HG03060 (cell line): ENCODE results near the gene SEMA3C.

Experiments
- ATAC-seq: cut with Tn5 transposase; IDR thresholded peaks from one replicate; pipeline ENCODE4 v1.9.1; 2021; ENCODE audit warnings: low read depth, moderate number of reproducible peaks; ENCODE audit not compliant: unreplicated experiment

The SEMA3C gene

GRCh38 chr7:80918909-80919721, at the start of gene SEMA3C:
Gene SEMA3C, minus strand, starts transcription at chr7:80919051. Its CDS starts 2,270 bp downstream, at chr7:80916781.
- no peak for ATAC-seq

- ATAC-seq = no peak
Measured at GRCh38 chr7:80968606-80969005, 49.8 kb upstream of the SEMA3C start.

- no peak for ATAC-seq
Measured at GRCh38 chr7:80967917-80968297, 49.1 kb upstream of the SEMA3C start.

GRCh38 chr7:80967071-80967916, 48.4 kb upstream of the SEMA3C start:
- ATAC-seq = no peak

- no peak for ATAC-seq
Measured at GRCh38 chr7:80960244-80960795, 41.5 kb upstream of the SEMA3C start.

- ATAC-seq = no peak
Measured at GRCh38 chr7:80957226-80957777, 38.5 kb upstream of the SEMA3C start.

DNA sequence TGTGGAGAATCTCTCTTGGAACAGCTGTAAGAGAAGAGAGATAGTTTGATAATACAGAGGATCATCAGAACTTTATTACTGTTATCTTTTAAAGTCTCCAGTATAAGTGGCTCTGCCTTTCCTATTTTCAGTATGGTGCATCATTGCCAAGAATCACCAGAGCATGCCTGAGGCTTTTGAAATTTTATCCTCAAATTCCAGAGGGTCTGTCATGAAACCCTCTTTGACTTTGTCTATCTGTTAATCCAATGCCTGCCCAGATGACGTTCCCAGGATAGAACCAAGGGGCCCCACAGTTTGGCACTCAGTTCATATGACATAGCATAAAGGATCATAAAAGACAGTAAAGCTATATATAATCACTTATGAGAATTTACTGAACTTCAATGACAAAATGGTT, 35.3 kb upstream of the SEMA3C start:
- ATAC-seq = no peak

DNA sequence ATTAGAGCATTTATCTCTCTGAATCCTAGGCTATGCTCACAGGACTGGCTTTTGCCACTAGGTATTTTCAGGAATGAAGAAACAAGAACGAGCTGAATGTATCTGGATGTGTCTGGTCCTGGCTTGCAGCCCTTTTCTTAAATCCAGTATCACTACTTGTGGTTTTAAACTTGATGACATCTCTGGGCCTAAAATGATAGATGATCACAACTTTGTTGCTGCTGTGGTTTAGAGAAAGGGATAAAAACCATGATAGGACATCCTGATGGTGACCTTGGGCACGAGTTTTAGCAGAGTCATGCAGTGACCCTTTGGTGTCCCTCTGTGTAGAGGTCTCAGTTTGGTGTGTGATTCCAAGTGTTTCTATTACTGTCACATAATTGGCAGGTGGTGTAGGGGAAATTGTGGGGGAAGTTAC, 31.7 kb upstream of the SEMA3C start:
- no peak for ATAC-seq

- no peak for ATAC-seq
Measured at GRCh38 chr7:80949449-80949848, 30.6 kb upstream of the SEMA3C start.

GRCh38 chr7:80946858-80947257, 28.0 kb upstream of the SEMA3C start:
- ATAC-seq = no peak

GRCh38 chr7:80945976-80946375, 27.1 kb upstream of the SEMA3C start:
- ATAC-seq = no peak

DNA sequence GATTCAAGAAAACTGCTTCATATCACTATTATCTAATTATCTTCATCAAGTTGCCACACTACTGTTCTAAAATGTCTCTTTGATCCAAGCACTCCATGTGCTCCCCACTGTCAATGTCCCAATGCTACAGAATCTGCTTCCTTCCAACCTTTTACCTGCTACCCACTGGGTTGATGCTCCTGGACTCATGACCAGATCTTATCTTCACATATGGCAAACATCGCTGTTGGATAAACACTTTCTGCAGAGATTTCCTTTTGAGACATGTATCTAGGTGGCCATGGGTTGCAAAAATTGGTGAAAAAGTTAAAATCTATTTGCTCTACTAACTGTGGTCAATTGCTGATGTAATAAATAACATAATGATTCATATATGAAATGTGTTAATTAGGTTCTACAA, 24.5 kb upstream of the SEMA3C start:
- no peak for ATAC-seq

- ATAC-seq = no peak
Measured at GRCh38 chr7:80942261-80943041, 23.6 kb upstream of the SEMA3C start.

DNA sequence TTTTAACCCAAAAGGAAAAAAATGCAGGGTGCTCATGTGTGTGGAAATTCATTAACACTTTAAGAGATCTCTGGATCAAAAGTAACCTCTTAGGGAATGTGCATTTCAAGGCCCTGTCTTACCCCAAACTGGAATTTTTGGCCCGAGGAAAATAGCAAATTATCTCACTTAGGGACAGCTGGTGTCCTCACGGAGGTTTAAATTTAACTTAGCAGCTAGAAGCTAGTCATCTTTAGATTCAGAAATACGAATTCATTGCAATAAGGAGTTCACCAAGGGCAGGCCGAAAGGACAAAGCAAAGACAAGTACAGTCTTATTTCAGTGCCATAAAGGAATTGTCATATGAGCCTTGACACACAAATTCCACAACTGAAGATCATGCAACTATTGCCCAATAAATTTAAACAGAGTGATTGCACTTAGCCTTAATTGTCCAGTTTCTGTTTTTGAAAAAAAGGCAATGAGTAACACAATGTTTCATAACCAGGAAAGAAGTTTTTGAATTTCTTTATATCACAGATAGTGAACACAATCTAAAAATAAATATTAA, 22.4 kb upstream of the SEMA3C start:
- no peak for ATAC-seq

DNA sequence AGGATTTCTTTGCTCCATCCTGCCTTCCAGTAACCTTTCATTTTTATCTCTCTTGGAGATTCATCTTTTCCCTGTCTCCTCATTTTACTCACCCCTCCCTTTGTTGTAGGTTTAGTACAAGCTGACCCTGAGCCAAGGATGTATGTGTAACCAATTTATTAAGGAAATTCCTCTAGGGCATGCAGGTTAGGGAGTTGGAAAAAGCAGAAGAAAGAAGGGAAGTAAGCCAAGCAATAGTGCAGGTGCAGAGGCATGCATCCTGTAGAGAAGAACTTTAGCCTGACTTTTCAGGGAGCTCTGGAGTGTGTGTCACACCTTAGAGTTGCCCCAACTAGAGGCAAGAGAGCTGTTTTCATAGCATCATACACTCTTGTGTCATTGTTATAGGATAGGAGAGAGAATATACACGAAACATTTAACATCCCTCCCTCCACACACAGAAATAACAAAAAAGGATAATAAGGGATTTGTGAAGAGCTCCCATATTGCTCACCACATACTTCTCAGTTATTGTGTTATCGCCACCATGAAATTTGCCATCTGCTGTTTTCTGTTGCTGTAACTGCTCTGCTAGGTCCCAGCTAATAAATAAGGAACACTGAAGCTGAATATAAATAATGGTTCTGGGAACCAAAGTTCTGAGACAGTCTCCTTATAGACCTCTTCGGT, 21.8 kb upstream of the SEMA3C start:
- ATAC-seq = no peak

DNA sequence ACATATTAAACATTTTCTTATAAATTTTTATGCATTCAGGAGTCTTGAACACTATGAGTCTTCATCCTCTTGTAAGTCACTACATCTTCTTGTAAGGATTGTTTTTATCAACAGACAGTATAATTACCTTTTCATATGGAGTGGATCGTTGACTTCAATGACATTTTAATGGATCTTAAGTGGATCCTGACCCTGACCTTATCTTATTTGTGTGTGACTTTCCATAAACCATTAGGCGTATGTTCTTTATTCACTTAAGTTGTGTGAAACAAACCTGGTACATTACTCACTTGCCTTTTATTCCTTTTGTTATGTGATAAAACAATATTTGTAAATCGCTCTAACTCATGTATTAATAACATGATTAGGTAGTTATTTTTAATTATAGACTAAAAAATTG, 18.5 kb upstream of the SEMA3C start:
- ATAC-seq = no peak

DNA sequence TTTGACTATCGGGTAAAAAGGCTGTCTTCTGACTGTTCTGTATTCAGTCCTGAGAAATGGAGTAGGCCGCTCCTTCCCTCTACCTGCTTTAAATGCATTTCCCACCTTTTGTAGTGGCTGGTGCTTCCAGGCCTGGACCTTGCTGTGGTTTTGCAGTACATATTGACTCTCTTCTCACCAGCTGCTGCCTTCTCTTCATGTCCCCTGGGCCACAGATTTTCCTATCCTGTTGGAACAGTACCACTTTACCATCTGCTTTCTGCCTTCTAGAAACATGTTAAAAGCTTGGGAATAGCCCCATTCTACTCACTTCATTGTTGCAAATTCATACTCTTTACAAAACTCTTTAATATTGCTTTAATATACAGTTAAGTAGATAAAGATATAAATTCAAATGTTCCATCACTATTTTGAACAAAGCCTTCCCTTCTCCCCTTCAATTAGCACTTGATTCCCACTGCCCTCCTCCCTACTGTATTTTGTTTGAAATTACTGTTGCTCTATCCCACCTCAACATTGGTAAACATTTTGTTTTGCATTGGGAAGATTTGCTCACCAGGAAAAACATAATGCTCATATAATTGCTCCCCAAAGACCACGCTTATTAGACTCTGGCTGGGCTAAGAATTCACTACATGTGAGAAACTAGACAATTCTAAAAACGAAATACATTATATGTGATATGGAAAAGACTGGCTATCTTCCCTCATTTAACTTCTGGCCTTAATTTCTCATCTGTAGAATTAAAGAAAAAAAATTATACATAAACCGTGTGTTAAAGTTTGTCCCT, 17.3 kb upstream of the SEMA3C start:
- no peak for ATAC-seq

DNA sequence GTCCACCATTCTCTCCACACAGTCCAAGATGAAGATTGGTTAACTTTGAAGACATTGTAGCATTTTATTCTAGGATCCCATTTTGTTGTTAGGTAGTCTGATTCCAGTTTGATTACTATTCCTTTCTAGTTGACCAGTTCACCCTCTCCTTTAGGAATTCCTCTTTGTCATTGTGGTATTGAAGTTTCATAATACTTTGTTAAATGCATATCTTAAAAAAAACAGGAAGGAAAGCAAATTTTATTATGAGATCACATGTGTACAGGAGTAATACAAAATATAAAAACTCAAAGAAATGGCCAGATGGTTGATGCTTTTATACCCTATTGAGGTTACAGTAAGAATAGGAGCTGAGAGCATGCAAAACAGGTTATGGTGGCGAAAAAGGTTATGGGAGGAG, 15.5 kb upstream of the SEMA3C start:
- ATAC-seq = no peak

DNA sequence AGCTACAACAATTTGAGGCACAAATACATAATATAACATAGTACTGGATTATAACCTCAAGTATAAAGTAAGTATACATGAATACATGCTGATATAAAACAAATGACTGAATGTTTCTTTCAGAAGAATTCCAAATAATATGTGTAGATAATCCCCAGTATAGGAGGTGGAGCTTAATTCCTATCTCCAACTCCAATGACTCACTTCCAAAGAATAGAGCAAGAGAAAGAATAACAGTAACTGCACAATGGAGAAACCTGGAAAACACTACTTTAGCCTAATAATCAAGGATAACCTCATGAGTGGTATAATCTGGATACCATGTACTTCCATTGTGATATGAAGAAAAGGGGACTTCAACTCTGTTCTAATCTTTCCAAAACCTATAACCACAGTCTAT, 13.7 kb upstream of the SEMA3C start:
- no peak for ATAC-seq
